Karpas-422 (cell line): ENCODE data around the gene PLXNA4. TPM values are rescaled to one million over a fixed set of nuclear protein-coding genes. Genes with fewer than 3 reads are reported as not detected.

Experiments
- DNase-seq: peaks from one replicate; pipeline ENCODE4 v3.0.0-alpha.2; 2015
- H2AFZ ChIP-seq: fragments of 200-600 bp; sonication (generic); 2 replicates; pipeline ENCODE4 v1.6.1; 2014; ENCODE audit warnings: antibody characterized with exemption, low read length, mixed read lengths
- H3K27ac ChIP-seq: fragments of 200-600 bp; sonication (generic); 2 replicates; pipeline ENCODE4 v1.5.1; 2014; ENCODE audit warnings: mild to moderate bottlenecking, low read length, moderate library complexity
- H3K27me3 ChIP-seq: fragments of 200-600 bp; sonication (generic); 2 replicates; pipeline ENCODE4 v1.6.1; 2014; ENCODE audit warnings: low read length, mixed read lengths
- H3K36me3 ChIP-seq: fragments of 200-600 bp; sonication (generic); 2 replicates; pipeline ENCODE4 v1.6.1; 2014; ENCODE audit warnings: low read length, mixed read lengths; ENCODE audit not compliant: insufficient read depth
- H3K4me1 ChIP-seq: fragments of 200-600 bp; sonication (generic); 2 replicates; pipeline ENCODE4 v1.6.1; 2014; ENCODE audit warnings: mild to moderate bottlenecking, low read length, mixed read lengths
- H3K4me2 ChIP-seq: fragments of 200-600 bp; sonication (generic); 2 replicates; pipeline ENCODE4 v1.6.1; 2014; ENCODE audit warnings: low read length, low read depth, mild to moderate bottlenecking; ENCODE audit not compliant: poor library complexity, severe bottlenecking
- H3K4me3 ChIP-seq: fragments of 200-600 bp; sonication (generic); 2 replicates; pipeline ENCODE4 v1.5.1; 2014; ENCODE audit warnings: mild to moderate bottlenecking, antibody characterized with exemption, low read length, mixed read lengths
- H3K79me2 ChIP-seq: fragments of 200-600 bp; sonication (generic); 2 replicates; pipeline ENCODE4 v1.6.1; 2014; ENCODE audit warnings: mild to moderate bottlenecking, low read length, mixed read lengths
- H3K9ac ChIP-seq: fragments of 200-600 bp; sonication (generic); 2 replicates; pipeline ENCODE4 v1.6.0; 2014; ENCODE audit warnings: low read length
- H3K9me2 ChIP-seq: fragments of 200-600 bp; sonication (generic), shearing (Covaris generic); replicated peaks from 2 replicates; pipeline ENCODE4 v1.6.0; 2014; ENCODE audit warnings: mild to moderate bottlenecking, low read length, moderate library complexity; ENCODE audit not compliant: insufficient read depth
- H3K9me3 ChIP-seq: fragments of 300-700, 200-600 bp; sonication (generic); 2 replicates; pipeline ENCODE4 v1.6.1; 2014; ENCODE audit warnings: low read length, mixed read lengths
- H4K20me1 ChIP-seq: fragments of 200-600 bp; sonication (generic); 2 replicates; pipeline ENCODE4 v1.6.1; 2014; ENCODE audit warnings: mild to moderate bottlenecking, antibody characterized with exemption, low read length, low read depth; ENCODE audit not compliant: insufficient read depth
- total RNA-seq: library from RNA; depleted of rRNA; stranded (reverse); fragments of >200 nt; shearing (Covaris generic); gene quantifications from 2 replicates; pipeline ENCODE4 v1.2.3, GENCODE V29; 2014; ENCODE audit warnings: low replicate concordance

The PLXNA4 gene
- total RNA-seq, 1 experiment from 2014 or later: 0.48 TPM

DNA sequence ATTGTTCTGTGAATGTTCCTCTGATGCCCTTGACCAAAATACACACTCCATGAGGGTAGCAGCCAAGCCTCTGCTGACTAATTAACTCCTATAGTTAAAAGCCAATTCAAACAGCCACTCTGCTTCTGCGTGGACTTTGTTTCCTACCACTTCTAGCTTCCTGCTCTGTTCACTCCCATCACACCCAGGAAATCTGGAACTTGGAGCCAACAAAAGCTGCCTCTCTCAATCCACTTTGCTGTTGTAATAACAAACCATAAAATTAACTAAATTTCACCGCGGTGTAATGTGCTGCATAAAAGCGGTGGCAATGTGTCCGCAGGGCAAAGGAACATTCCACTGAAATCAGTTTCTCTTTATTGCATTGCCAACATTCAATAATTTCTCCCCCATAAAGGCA is 239.5 kb downstream of the PLXNA4 start:
- Histone ChIP-seq H3K27me3 (no peaks in the 10 kb centered on the region), H3K4me2 (no peak overlapping the region), H3K9ac (no peak overlapping the region), H3K9me3 (no peaks in the 10 kb centered on the region), H3K9me2 (no peaks in the 10 kb centered on the region), H4K20me1 (no peaks in the 10 kb centered on the region), H3K27ac (no peak overlapping the region), H3K4me1 (no peaks in the 10 kb centered on the region), H3K36me3 (no peaks in the 10 kb centered on the region), H3K4me3 (no peak overlapping the region), H2AFZ (no peak overlapping the region), H3K79me2 (no peaks in the 10 kb centered on the region)
- no peak for DNase-seq

DNA sequence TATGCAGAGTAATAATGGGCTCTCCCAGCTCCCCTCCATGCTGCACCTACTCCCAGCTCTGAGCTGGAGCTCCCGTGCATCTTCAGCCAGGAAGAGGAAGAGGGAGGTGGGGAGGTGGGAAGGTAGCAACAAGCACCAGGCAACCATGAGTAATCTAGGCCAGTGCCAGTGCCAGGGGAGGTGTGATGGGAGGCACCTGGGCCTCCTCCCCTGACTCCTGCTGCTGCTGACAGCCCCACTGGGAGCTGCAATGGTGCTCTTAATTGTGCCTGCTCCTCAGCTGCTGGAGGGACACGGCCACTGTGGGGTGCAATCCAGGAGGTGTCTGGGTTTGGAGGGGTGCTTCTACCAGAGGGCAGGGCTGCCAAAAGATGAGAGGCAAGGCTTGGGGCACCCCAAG is 243.0 kb downstream of the PLXNA4 start:
- H3K4me3 ChIP-seq: no peak overlapping the region
- no peak overlapping the region for H3K4me2 ChIP-seq
- H3K79me2 ChIP-seq: no peaks in the 10 kb centered on the region
- no peak overlapping the region for H3K9ac ChIP-seq
- no peaks in the 10 kb centered on the region for H3K27me3 ChIP-seq
- H2AFZ ChIP-seq: no peak overlapping the region
- H3K27ac ChIP-seq: no peak overlapping the region
- H3K9me3 ChIP-seq: no peaks in the 10 kb centered on the region
- no peaks in the 10 kb centered on the region for H3K9me2 ChIP-seq
- H3K36me3 ChIP-seq: no peaks in the 10 kb centered on the region
- H4K20me1 ChIP-seq: no peaks in the 10 kb centered on the region
- H3K4me1 ChIP-seq: no peaks in the 10 kb centered on the region
- DNase-seq: no peak

DNA sequence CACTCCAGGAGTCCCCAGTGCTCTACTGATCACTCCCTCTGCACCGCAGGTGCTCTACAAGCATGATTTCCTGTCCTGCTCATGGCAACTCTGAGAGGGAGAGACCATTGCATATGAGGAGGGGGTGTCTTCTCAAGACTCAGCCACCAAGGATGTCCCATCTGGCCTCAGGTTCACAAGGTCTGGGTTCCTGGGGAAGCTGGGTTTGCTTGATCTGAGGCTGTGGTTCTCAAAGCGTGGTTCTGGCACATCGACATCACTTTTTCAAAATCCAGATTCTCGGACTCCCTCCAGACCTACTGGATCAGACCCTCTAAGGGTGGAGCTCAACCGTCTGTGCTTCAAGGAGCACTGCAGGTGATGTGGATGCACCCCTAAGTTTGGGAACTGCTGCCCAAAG is 247.5 kb downstream of the PLXNA4 start:
- H3K36me3 ChIP-seq: no peaks in the 10 kb centered on the region
- peak; percentile 1 for DNase-seq

GRCh38 chr7:132328047-132328620 is 248.1 kb downstream of the PLXNA4 start:
- Histone ChIP-seq H3K9ac (no peak overlapping the region), H3K4me3 (no peak overlapping the region), H3K36me3 (no peaks in the 10 kb centered on the region), H3K9me2 (no peaks in the 10 kb centered on the region), H2AFZ (no peak overlapping the region), H3K27ac (no peak overlapping the region), H3K9me3 (no peaks in the 10 kb centered on the region), H4K20me1 (no peaks in the 10 kb centered on the region), H3K4me1 (no peaks in the 10 kb centered on the region), H3K79me2 (no peaks in the 10 kb centered on the region), H3K27me3 (no peaks in the 10 kb centered on the region), H3K4me2 (no peak overlapping the region)
- no peak for DNase-seq

More for the DNA sequence above, 247.5 kb downstream of the PLXNA4 start:
- Histone ChIP-seq H2AFZ (no peak overlapping the region), H3K79me2 (no peaks in the 10 kb centered on the region), H3K4me3 (no peak overlapping the region), H4K20me1 (no peaks in the 10 kb centered on the region), H3K27me3 (no peaks in the 10 kb centered on the region), H3K9ac (no peak overlapping the region), H3K4me2 (no peak overlapping the region), H3K9me2 (no peaks in the 10 kb centered on the region), H3K4me1 (no peaks in the 10 kb centered on the region), H3K9me3 (no peaks in the 10 kb centered on the region), H3K27ac (no peak overlapping the region)

DNA sequence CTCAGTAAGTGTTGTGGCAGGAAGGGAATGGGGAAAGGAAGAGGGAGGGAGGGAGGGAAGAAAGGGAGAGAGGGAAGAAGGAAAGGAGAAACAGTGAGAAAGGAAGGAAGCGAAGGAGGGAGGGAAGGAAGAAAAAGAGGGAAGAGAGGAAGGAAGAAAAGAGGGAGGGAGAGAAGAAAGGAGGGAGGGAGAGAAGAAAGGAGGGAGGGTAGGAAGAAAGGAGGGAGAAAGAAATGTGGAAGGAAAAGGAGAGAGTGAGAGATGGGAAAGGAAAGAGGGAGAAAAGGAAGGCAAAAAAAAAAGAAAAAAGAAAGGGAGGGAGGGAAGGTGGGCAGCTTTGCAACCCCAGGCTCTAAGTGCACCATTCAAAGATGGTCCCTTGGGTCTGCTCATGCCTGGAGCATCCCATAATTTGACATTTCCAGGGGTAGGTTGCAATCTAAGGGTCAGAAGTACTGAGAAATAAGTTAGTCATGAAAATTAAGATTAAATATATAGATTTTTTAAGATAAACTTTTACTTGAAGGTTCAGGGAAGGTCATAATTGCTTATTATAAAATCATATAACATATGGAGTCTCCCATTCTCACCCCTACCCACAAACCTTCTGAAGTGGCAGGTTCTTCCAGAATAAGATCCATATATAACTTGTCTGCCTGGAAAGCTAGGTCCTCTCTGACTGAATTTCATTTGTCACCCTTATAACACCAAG is 249.2 kb downstream of the PLXNA4 start:
- no peak for DNase-seq
- H3K4me1 ChIP-seq: no peaks in the 10 kb centered on the region
- H3K27me3 ChIP-seq: no peaks in the 10 kb centered on the region
- H2AFZ ChIP-seq: no peak overlapping the region
- no peaks in the 10 kb centered on the region for H3K36me3 ChIP-seq
- no peaks in the 10 kb centered on the region for H3K9me3 ChIP-seq
- no peaks in the 10 kb centered on the region for H3K9me2 ChIP-seq
- H3K79me2 ChIP-seq: no peaks in the 10 kb centered on the region
- H3K4me3 ChIP-seq: no peak overlapping the region
- H4K20me1 ChIP-seq: no peaks in the 10 kb centered on the region
- H3K4me2 ChIP-seq: no peak overlapping the region
- H3K9ac ChIP-seq: no peak overlapping the region
- no peak overlapping the region for H3K27ac ChIP-seq

DNA sequence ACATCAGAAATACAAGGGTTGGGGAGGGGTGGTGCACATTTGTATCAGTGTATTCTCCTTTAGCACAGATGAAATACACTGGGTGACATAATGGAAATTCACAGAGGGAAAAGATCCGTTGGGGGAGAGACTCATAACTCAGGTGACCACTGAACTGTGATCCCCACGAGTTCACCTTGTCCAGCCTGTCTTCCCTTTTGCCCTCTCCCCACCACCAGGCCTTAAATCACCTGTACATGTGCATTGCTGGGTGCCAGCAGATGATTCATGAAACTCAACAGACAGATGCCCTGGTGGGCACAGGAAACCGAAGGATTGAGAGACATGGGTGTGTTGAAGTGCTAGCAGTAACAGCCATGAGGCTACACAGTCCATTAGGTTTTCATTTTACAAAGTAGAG is 253.3 kb downstream of the PLXNA4 start:
- no peak overlapping the region for H3K4me3 ChIP-seq
- H3K4me2 ChIP-seq: no peak overlapping the region
- no peaks in the 10 kb centered on the region for H3K4me1 ChIP-seq
- no peak for DNase-seq
- no peaks in the 10 kb centered on the region for H3K79me2 ChIP-seq
- H2AFZ ChIP-seq: no peak overlapping the region
- no peaks in the 10 kb centered on the region for H3K36me3 ChIP-seq
- H3K9ac ChIP-seq: no peak overlapping the region
- no peaks in the 10 kb centered on the region for H3K9me3 ChIP-seq
- H3K27me3 ChIP-seq: no peaks in the 10 kb centered on the region
- H4K20me1 ChIP-seq: no peaks in the 10 kb centered on the region
- no peaks in the 10 kb centered on the region for H3K9me2 ChIP-seq
- H3K27ac ChIP-seq: no peak overlapping the region

DNA sequence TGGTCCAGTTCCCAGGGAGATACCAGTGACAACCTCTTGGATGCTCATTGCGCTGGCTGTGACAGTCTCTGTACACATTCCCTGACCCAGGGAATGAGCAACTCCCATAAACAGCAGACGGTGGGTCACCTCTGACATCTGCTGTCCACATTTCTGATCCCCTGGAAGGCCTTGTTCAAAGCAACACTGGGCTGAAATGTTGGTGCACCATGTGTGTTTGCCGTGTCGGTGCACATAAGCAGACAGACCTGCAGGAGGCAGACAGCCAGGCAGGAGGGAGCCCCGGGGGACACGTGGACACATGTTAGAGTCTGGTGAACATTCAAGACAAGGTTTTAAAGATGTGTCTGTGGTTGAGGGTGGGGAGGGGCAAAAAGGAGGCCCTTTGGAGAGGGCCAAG is 254.9 kb downstream of the PLXNA4 start:
- peak; percentile 49 for DNase-seq
- H3K4me2 ChIP-seq: no peak overlapping the region
- H3K9me3 ChIP-seq: no peaks in the 10 kb centered on the region
- no peaks in the 10 kb centered on the region for H3K9me2 ChIP-seq
- H3K4me3 ChIP-seq: no peak overlapping the region
- H3K27me3 ChIP-seq: no peaks in the 10 kb centered on the region
- H2AFZ ChIP-seq: no peak overlapping the region
- H3K36me3 ChIP-seq: no peaks in the 10 kb centered on the region
- H3K27ac ChIP-seq: no peak overlapping the region
- no peaks in the 10 kb centered on the region for H3K79me2 ChIP-seq
- H3K9ac ChIP-seq: no peak overlapping the region
- no peaks in the 10 kb centered on the region for H4K20me1 ChIP-seq
- no peaks in the 10 kb centered on the region for H3K4me1 ChIP-seq

DNA sequence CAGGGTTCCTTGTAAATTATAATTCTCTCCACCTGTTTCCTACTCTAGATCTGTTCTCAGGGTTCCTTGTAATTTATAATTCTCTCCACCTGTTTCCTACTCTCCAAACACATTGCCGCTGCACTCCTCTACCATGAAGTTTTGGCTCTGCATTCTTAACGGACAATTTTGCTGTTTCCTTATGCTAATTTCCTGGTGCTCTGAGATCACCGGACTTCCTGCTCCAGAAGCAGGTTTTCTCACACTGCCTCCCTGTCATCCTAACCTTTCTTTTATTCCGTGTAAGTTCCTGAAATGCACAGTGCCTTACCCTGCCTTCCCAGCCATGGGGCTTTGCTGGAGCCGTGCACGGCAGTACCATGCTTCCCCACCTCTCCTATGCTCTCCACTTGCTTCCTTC is 256.8 kb downstream of the PLXNA4 start:
- Histone ChIP-seq H3K27me3 (no peaks in the 10 kb centered on the region), H3K9me2 (no peaks in the 10 kb centered on the region), H3K9ac (no peak overlapping the region), H3K4me3 (no peak overlapping the region), H3K4me2 (no peak overlapping the region), H3K79me2 (no peaks in the 10 kb centered on the region), H2AFZ (no peak overlapping the region), H3K36me3 (no peaks in the 10 kb centered on the region), H3K9me3 (no peaks in the 10 kb centered on the region), H4K20me1 (no peaks in the 10 kb centered on the region), H3K4me1 (no peaks in the 10 kb centered on the region), H3K27ac (no peak overlapping the region)
- DNase-seq: no peak
